Left lung (tissue), 10 donors: Measurements from ENCODE around the gene RABGAP1L. TPM values are rescaled to one million over a fixed set of nuclear protein-coding genes. Genes with fewer than 3 reads are reported as not detected.

Experiments used
- ATAC-seq: fragments of 200-7000 bp; cut with Tn5 transposase; one replicate; pipeline ENCODE4 v1.9.1; 2020; ENCODE audit warnings: moderate library complexity
- DNase-seq, 4 donors: peaks; one replicate each; pipeline ENCODE4 v3.0.0-alpha.2; 2013 to 2020
- H3K27ac ChIP-seq, 2 donors: fragments of 200-600 bp; sonication (generic) in 1 of 2; one replicate each; pipeline versions ENCODE4 v1.5.0 to v1.8.0; 2020 to 2021
- H3K27me3 ChIP-seq, 2 donors: fragments of 200-600 bp; sonication (generic) in 1 of 2; one replicate each; pipeline versions ENCODE4 v1.5.0 to v1.8.0; 2020 to 2021
- H3K36me3 ChIP-seq, 2 donors: fragments of 200-600 bp; sonication (generic) in 1 of 2; one replicate each; pipeline versions ENCODE4 v1.5.0 to v1.8.0; 2020 to 2021
- H3K4me1 ChIP-seq, 2 donors: fragments of 200-600 bp; one replicate each; pipeline ENCODE4 v1.8.0; 2021
- H3K4me3 ChIP-seq, 2 donors: fragments of 200-600 bp; sonication (generic) in 1 of 2; one replicate each; pipeline versions ENCODE4 v1.5.0 to v1.8.0; 2020 to 2021; ENCODE audit warnings: mild to moderate bottlenecking in 1 of 2
- H3K9me3 ChIP-seq, 2 donors: fragments of 200-600 bp; sonication (generic) in 1 of 2; one replicate each; pipeline versions ENCODE4 v1.5.0 to v1.8.0; 2020 to 2021
- CTCF ChIP-seq, 2 donors: fragments of 200-600 bp; sonication (generic) in 1 of 2; IDR thresholded peaks; one replicate each; pipeline versions ENCODE4 v1.5.0 to v1.8.0; 2021; ENCODE audit warnings: antibody characterized with exemption in 2 of 2
- intact Hi-C, 2 donors: fragments of 100-400 bp; cut with DNase I; formaldehyde crosslinking; loops; one replicate each; pipeline versions ENCODE4 v1.11.2 to v1.14.2; 2022
- polyA plus RNA-seq, 6 donors: library from polyadenylated mRNA; unstranded; fragments of 120-200 nt; gene quantifications; one replicate each; pipeline ENCODE4 v1.2.1, GENCODE V29; 2013; ENCODE audit not compliant: insufficient read length in 6 of 6
- total RNA-seq, 2 donors: library from RNA; stranded (reverse); fragmentation: NEBNext Ultra II Directional; extraction: Animal tissue kit (Norgen Biotek cat#: 25700); gene quantifications; one replicate each; pipeline ENCODE4 v1.2.1, GENCODE V29; 2021
- donor health status: DM: no; HTN: yes; CAD: no.
- donor health status: DM: no; HTN: no; CAD: no.

Gene RABGAP1L
- total and polyA plus RNA-seq, 8 donors: 40.3 to 67.3 (median 51.4) TPM

- intact Hi-C loops: no loop called here
- Histone ChIP-seq H3K9me3 (peaks cover 0 to 13% of the 10 kb centered on the region in 2 donors), H3K4me3 (no peak overlapping the region), H3K4me1 (no peaks in the 10 kb centered on the region), H3K36me3 (peaks cover 0 to 15% of the 10 kb centered on the region in 2 donors), H3K27ac (no peak overlapping the region), H3K27me3 (no peaks in the 10 kb centered on the region)
- TF ChIP-seq CTCF (IDR thresholded peaks at IDR 0.05): no peak
- DNase-seq (no peak), ATAC-seq (no peak)
Observed at GRCh38 chr1:174296309-174296708, 137.0 kb downstream of the RABGAP1L start.

GRCh38 chr1:174297351-174297750 lies 138.0 kb downstream of the RABGAP1L start:
- ATAC-seq (no peak), DNase-seq (no peak)
- intact Hi-C loops: no loop called here
- Histone ChIP-seq H3K4me1 (no peaks in the 10 kb centered on the region), H3K9me3 (peaks cover 0 to 23% of the 10 kb centered on the region in 2 donors), H3K4me3 (no peak overlapping the region), H3K27me3 (no peaks in the 10 kb centered on the region), H3K27ac (no peak overlapping the region), H3K36me3 (peaks cover 0 to 14% of the 10 kb centered on the region in 2 donors)
- TF ChIP-seq CTCF (IDR thresholded peaks at IDR 0.05): no peak

DNA sequence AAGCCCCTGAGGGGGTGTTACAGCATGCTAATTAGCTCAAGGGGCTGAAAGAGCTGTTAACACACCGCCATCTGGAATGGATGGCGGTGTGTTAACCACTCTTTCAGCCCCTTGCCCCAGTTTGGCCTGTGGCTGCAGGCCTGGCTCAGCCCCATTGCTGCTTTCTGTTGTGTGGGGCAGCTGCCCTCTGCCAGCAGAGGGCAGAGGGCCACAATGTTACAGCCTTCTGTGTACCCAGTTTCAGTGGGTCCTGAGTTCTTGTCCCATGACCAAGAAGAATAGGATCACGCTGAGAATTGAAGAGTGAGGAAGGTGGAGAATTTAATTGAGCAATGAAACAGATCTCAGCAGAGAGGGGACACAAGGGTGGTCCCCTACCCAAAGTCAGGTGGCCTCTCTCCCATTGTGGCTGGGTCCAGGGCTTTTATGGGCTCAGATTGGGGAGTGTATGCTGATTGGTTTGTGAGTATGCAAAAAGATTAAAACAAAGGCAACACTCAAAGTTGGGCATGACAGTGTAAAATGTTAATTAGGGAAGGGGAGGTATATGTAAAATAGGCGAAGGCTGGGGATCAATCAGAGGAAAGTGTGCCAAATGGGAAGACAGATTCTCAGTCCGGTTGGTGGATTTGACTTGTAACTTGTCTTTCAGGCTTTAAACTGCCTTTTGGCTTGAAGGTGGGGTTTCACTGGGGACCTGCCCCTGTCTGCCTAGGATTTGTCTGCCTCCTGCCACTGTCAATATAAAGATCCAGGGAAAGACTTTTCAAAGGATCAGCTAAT lies 142.2 kb downstream of the RABGAP1L start:
- H3K4me3 ChIP-seq: no peak overlapping the region
- H3K27me3 ChIP-seq: no peaks in the 10 kb centered on the region
- H3K36me3 ChIP-seq: peaks cover 0 to 28% of the 10 kb centered on the region in 2 donors
- no peaks in the 10 kb centered on the region for H3K4me1 ChIP-seq
- no peak for TF ChIP-seq CTCF (IDR thresholded peaks at IDR 0.05)
- H3K9me3 ChIP-seq: peaks cover 0 to 23% of the 10 kb centered on the region in 2 donors
- DNase-seq: no peak
- no peak for ATAC-seq
- no peak overlapping the region for H3K27ac ChIP-seq
- intact Hi-C loops: no loop called here

DNA sequence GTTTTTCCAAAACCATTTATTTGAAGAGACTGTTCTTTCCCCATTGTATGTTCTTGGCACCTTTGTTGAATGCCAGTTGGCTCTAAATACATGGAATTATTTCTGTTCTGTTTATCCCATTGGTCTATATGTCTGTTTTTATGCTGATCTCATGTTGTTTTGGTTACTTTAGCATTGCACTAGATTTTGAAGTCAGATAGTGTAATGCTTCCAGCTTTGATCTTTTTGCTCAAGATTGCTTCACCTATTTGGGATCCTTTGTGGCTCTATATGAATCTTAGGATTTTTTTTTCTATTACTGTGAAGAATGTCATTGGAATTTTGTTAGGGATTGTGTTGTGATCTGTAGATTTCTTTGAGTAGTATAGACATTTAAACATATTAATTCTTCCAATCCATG lies 149.3 kb downstream of the RABGAP1L start:
- intact Hi-C loops: no loop called here
- ATAC-seq (no peak), DNase-seq (no peak)
- peaks cover 0 to 13% of the 10 kb centered on the region in 2 donors for H3K36me3 ChIP-seq
- H3K4me1 ChIP-seq: no peaks in the 10 kb centered on the region
- H3K27me3 ChIP-seq: no peaks in the 10 kb centered on the region
- H3K4me3 ChIP-seq: no peak overlapping the region
- H3K9me3 ChIP-seq: peaks cover 6 to 52% of the 10 kb centered on the region in 2 donors
- no peak overlapping the region for H3K27ac ChIP-seq
- no peak for TF ChIP-seq CTCF (IDR thresholded peaks at IDR 0.05)

GRCh38 chr1:174309490-174309889 lies 150.2 kb downstream of the RABGAP1L start:
- no peak overlapping the region for H3K4me3 ChIP-seq
- no peak for DNase-seq
- TF ChIP-seq CTCF (IDR thresholded peaks at IDR 0.05): no peak
- no peaks in the 10 kb centered on the region for H3K4me1 ChIP-seq
- H3K27me3 ChIP-seq: no peaks in the 10 kb centered on the region
- H3K36me3 ChIP-seq: peaks cover 0 to 13% of the 10 kb centered on the region in 2 donors
- H3K9me3 ChIP-seq: peaks cover 6 to 60% of the 10 kb centered on the region in 2 donors
- intact Hi-C loops: no loop called here
- H3K27ac ChIP-seq: no peak overlapping the region
- no peak for ATAC-seq
